Measurements from ENCODE around the gene RARA. TPM values are rescaled to one million over a fixed set of nuclear protein-coding genes. Genes with fewer than 3 reads are reported as not detected.

Gene RARA
- polyA plus RNA-seq, 1 donor, result 34.3 TPM

GRCh38 chr17:40326832-40327199 lies 17.8 kb downstream of the RARA start:
- DNase-seq, result no peak

- no peak for DNase-seq
Observed at GRCh38 chr17:40327244-40327729, 18.3 kb downstream of the RARA start.

- no peak for DNase-seq
Observed at GRCh38 chr17:40327735-40328385, 18.9 kb downstream of the RARA start.

- no peak for DNase-seq
Observed at GRCh38 chr17:40328386-40328766, 19.4 kb downstream of the RARA start.

- no peak for DNase-seq
Observed at GRCh38 chr17:40329839-40330794, 21.1 kb downstream of the RARA start.

- DNase-seq, result no peak
Observed at GRCh38 chr17:40330850-40331470, 22.0 kb downstream of the RARA start.

GRCh38 chr17:40331743-40332641 lies 23.0 kb downstream of the RARA start:
- no peak for DNase-seq

GRCh38 chr17:40333781-40334448 lies 24.9 kb downstream of the RARA start:
- no peak for DNase-seq

- DNase-seq, result no peak
Observed at GRCh38 chr17:40335620-40336019, 26.6 kb downstream of the RARA start.

- no peak for DNase-seq
Observed at GRCh38 chr17:40337351-40337750, 28.4 kb downstream of the RARA start.

- no peak for DNase-seq
Observed at GRCh38 chr17:40338058-40338457, 29.1 kb downstream of the RARA start.

- no peak for DNase-seq
Observed at GRCh38 chr17:40338941-40339649, 30.1 kb downstream of the RARA start.

- no peak for DNase-seq
Observed at GRCh38 chr17:40340327-40340726, 31.3 kb downstream of the RARA start.

- DNase-seq, result no peak
Observed at GRCh38 chr17:40340880-40341807, 32.2 kb downstream of the RARA start.

GRCh38 chr17:40341808-40342503 lies 33.0 kb downstream of the RARA start:
- peak; percentile 82 for DNase-seq

- DNase-seq, result no peak
Observed at GRCh38 chr17:40342504-40343218, 33.7 kb downstream of the RARA start.

- no peak for DNase-seq
Observed at GRCh38 chr17:40343219-40344119, 34.5 kb downstream of the RARA start.
